ENCODE data around the gene HAO2.

DNA sequence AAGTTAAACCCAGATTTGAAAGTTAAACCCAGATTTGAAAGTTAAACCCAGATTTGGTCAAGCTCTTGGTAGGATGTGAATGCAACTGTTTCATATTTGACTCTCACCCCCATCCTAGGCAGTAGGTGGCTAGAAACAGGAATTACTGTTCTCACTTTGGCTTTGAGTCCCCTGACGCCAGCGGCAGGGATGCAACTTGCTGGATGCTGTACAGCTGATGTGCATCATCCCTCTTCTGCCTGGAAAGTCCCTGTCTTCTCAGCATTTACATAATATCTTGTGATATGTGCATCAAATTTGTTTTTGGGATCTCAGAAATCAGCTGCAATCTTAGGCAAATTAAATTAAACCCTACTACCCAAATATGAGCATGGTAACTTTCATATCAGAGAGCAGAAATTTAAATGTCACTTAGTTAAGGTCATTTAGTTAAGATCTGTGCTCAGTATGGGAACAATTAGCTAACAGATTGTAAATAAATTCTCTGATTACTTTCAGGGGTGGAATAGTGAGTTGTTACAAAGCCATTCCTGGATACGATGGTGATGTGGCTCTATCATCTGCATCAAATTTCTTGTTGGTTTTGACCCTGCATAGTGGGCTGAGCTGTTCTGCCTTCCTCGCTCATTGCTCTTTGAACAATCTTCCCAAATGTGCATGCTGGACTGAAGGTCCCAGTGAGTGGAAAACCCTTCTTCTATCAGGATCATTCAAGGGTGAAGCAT lies 6.8 kb upstream of the HAO2 start:
- TF ChIP-seq, protein P1, sequence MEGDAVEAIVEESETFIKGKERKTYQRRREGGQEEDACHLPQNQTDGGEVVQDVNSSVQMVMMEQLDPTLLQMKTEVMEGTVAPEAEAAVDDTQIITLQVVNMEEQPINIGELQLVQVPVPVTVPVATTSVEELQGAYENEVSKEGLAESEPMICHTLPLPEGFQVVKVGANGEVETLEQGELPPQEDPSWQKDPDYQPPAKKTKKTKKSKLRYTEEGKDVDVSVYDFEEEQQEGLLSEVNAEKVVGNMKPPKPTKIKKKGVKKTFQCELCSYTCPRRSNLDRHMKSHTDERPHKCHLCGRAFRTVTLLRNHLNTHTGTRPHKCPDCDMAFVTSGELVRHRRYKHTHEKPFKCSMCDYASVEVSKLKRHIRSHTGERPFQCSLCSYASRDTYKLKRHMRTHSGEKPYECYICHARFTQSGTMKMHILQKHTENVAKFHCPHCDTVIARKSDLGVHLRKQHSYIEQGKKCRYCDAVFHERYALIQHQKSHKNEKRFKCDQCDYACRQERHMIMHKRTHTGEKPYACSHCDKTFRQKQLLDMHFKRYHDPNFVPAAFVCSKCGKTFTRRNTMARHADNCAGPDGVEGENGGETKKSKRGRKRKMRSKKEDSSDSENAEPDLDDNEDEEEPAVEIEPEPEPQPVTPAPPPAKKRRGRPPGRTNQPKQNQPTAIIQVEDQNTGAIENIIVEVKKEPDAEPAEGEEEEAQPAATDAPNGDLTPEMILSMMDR (IDR thresholded peaks at IDR 0.05) = no peak
- no peak for TF ChIP-seq POLR2A (IDR thresholded peaks at IDR 0.05)
- no peak for TF ChIP-seq POLR2AphosphoS5 (IDR thresholded peaks at IDR 0.05)

All from breast epithelium (tissue), 3 donors.